M059J (cell line): Measurements from ENCODE around the gene DNAJB1. TPM values are rescaled to one million over a fixed set of nuclear protein-coding genes. Genes with fewer than 3 reads are reported as not detected.
"Not testable (repeated sequence)": the region's sequence is repeated elsewhere in the genome, so short reads cannot be mapped to it uniquely, and the experiment has no call there.

Experiments used
- DNase-seq: peaks from one replicate; pipeline ENCODE4 v3.0.0-alpha.2; 2012; ENCODE audit warnings: low read depth
- total RNA-seq: library from RNA; depleted of rRNA; stranded (reverse); fragments of >200 nt; shearing (Covaris generic); gene quantifications from 2 replicates; pipeline ENCODE4 v1.2.3, GENCODE V29; 2014

Gene DNAJB1
- total RNA-seq, 1 experiment from 2014 or later: 138 TPM

DNA sequence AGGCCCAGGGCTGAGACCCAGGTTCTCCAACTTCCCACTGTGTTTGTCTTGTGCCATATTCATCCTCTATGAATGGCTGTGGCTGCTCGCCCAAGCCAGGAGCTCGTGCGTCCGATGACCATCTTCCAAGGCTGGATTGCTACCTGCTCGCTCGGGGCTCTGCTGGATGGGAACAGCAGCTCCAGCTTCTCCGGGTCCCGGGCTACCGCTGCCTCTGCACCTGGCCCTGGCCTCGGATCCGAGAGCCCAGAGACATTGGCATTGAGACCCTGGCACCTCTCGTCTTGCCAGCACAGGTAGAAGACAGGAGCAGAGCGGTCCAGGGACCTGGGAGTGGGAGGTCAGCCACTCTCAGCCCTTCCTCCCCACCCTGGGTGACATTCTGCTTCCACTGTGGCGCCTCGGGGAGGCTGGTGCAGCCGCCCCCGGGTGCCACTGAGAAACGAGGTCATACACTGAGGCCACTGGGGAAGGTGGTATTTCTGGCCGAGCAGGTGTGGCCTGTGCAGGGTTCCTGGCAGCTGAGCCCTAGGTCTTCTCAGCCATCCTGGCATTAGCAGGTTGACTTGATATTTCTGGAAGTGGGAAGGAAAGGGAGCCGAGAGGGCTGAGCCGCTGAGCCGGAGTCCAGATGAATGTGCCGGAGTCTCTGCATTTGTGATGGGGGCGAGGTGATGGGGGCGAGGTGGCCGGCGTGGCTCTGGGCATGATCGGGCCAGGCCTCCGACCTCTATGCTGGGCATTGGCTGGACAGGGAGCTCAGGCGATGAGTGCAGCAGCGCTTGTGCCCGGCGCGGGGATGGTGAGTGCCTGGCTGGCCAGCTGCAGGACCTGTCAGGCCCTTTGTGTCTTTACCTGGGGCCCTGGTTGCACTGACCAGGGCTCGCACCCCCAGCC is 35.1 kb upstream of the DNAJB1 start:
- DNase-seq: no peak

DNA sequence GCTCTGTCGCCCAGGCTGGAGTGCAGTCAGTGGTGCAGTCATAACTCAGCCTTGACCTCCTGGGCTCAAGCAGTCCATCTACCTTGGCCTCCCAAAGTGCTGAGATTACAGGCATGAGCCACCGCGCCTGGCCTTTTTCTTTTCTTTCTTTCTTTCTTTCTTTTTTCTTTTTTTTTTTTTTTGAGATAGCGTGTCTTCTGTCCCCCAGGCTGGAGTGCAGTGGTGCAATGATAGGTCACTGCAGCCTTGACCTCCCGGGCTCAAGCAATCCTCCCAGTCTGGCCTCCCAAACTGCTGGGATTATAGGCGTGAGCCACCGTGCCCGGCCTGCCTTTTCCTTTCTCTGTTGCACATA is 33.8 kb upstream of the DNAJB1 start:
- DNase-seq: not testable (repeated sequence)

DNA sequence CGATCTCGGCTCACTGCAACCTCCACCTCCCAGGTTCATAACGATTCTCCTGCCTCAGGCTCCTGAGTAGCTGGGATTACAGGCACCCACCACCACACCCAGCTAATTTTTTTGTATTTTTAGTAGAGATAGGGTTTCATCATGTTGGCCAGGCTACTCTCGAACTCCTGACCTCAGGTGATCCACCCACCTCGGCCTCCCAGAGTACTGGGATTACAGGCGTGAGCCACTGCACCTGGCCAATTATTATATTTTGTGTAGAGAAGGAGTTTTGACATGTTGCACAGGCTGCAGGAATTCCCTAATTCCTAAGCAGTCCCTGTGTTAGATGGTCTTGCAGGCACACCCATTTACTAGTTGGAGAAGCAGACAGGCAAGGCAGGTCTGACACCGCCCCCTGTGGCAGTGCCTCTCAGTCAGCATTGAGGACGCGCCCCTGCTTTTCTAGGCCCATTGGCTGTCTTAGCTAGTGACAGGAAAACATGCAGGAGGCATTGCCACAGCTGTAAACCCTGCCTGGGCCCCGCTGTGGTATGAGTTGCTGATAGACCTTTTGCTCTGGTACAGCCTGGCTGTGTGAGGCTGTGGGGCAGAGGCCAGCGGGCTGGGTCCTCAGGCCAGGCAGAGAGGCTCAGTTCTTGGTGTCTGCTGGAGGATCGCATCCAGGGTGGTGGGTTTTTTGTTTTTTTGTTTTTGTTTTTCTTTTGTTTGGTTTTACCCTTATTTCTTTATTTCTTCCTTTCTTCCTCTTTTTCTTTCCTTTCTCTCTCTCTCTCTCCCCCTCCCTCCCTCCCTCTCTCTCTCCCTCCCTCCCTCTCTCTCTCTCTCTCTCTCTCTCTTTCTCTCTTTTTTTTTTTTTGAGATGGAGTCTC is 33.2 kb upstream of the DNAJB1 start:
- not testable (repeated sequence) for DNase-seq

DNA sequence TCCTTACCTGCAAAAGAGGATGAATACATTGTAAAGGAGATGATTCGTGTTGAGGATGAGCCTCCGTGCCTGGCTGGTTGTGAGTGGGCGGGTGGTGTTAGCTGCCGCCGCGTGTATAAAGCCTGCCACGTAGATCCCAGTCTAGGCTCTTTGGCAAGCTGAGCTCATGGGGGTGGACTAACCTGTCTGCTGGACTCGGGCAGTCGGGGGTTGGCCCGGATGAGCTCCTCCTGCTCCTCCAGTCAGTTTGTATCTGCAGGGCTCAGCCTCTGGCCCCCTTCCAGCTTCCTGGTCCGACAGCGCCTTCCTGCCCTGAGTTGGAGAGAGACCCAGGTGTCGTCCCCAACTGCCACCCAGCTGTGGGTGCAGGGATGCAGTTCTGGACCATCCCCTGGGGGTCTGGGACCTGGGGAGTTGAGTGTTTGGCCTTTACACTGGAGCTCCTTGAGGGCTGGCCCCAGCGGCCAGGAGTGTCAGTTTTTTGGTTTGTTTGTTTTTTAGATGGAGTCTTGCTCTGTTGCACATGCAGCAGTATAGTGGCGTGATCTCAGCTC is 32.1 kb upstream of the DNAJB1 start:
- DNase-seq: no peak

DNA sequence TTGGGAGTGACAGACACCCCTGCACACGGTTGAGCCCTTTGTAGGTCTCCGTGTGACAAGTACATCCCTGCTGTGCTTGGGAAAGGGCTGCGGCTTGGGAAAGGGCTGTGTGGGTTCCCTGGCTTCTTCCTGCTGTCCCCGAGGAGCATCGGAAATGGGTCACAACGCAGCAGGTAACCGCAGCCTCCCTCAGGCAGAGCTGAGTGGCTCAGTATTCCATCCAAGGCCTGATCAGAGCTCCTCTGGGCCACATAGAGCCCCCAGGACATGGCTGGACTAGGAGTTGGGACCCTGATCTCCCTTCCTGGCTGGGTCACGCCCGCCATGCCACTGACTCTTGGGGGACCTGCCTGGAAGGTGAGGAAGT is 27.5 kb upstream of the DNAJB1 start:
- no peak for DNase-seq

DNA sequence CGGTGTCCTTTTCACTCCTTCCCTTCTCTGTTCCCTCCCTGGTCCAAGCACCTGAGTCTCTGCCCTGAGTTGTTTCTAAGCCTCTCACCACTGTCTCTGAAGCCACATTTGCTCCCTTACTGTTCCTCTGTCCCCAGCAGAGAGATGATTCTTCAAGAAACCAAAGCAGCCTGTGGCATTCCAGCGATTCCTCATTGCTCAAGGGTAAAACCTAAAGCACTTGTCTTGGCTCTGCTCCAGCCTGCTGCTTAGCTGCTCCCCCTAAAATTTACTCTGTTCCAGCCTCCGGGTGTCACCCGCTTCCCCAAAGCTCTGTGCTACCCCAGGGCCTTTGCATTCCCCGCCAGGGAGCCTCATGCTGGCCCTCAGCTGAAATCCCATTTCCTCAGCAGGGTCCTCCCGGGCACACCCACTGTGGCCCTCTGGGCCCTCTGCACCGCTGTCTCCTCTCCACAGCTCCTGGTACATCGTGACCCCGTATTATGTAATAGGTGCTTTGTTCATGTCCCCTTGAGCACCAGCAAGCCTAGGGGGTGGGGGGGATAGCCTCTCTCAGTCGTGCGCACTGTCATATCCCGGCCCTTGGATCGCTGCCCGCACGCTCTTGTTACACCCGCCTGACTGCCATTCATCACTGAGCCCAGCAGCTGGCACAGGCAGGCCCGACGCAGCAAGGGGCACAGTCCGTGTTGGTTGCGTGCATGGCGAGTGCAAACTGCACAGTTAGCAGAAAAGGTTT is 26.9 kb upstream of the DNAJB1 start:
- no peak for DNase-seq

DNA sequence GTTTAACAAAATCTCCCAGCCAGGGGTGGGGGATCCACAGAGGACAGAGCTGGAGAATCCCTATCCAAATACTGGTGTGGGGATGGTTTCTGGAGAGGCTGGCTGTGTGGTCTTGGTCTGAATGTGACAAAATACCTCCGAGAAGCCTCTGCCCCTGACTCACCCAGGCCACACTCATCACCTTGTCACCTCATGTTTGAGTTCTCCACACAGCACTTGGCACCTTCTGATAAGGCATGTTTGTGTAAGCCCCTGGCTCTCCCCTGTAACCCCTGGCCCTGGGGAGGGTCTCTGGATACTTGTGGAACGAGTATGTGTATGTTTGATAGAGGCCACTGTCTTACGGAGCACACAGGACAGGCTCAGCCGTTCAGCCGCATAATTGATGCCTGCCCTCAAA is 25.9 kb upstream of the DNAJB1 start:
- DNase-seq: peak; percentile 24

DNA sequence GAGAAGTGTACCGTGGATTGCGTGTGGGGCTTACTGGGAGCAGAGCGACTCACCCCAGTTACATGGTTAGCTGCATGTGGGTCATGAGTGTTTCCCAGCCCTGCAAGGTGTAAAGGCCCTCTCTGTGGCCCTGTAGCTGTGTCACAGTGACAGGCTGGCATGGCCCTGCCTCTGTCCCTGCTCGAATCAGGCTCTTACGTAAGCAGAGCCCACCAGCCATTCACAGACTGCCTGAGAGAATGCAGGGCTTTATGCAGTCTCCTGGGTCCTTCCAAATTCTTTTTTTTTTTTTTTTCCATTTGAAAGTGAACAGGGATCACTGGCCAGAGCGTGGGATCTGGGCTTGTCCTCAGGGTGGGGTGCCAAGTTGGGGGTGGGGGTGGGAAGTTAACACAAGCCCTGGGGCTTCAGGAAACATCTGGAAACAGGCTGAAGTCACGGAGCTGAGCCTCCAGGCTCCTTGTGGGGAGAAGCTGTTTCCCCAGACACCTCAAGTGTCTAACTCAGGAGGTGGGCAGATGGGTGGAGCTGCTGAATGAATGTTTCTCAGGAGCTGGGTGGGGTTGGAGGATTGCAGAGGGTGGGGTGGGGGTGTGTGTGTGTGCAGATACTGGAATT is 24.6 kb upstream of the DNAJB1 start:
- DNase-seq: no peak

DNA sequence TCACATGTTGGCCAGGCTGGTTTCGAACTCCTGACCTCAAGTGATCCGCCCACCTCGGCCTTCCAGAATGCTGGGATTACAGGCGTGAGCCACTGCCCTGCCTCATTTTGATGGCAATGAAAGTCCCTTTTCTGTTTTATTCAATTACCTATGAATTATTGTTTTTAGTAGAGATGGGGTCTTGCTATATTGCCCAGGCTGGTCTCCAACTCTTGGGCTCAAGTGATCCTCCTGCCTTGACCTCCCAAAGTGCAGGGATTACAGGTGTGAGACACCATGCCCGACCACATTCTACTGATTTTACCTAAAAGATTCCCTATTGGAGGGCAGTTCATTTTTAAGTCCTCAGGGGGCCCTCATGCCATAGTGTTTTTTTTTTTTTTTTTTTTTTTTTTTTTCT is 23.8 kb upstream of the DNAJB1 start:
- DNase-seq: not testable (repeated sequence)

DNA sequence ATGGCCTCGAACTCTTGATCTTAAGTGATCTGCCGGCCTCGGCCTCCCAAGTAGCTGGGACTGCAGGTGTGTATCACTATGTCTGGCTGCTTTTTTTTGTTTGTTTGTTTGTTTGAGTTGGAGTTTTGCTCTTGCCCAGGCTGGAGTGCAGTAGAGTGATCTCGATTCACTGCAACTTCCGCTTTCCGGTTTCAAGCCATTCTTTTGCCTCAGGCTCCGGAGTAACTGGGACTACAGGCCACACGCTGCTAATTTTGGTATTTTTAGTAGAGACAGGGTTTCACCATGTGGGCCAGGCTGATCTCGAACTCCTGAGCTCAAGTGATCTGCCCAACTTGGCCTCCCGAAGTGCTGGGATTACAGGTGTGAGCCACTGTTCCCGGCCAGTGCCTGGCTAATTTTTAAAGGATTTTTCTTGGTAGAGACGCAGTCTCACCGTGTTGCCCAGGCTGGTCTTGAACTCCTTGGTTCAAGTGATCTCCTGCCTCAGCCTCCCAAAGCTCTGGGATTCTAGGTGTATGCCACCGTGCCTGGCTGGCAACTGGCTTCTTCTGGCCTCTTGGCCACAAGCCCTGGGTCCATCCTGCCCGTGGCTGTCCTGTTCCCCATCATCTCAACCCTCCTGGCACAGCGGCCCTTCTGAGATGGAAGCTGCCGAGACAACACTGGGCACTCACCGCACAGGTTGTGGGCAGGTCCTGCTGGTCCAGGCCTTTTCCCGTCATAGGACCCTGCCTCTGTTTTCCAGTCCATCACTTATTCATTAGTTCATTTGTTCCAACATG is 22.7 kb upstream of the DNAJB1 start:
- DNase-seq: no peak

DNA sequence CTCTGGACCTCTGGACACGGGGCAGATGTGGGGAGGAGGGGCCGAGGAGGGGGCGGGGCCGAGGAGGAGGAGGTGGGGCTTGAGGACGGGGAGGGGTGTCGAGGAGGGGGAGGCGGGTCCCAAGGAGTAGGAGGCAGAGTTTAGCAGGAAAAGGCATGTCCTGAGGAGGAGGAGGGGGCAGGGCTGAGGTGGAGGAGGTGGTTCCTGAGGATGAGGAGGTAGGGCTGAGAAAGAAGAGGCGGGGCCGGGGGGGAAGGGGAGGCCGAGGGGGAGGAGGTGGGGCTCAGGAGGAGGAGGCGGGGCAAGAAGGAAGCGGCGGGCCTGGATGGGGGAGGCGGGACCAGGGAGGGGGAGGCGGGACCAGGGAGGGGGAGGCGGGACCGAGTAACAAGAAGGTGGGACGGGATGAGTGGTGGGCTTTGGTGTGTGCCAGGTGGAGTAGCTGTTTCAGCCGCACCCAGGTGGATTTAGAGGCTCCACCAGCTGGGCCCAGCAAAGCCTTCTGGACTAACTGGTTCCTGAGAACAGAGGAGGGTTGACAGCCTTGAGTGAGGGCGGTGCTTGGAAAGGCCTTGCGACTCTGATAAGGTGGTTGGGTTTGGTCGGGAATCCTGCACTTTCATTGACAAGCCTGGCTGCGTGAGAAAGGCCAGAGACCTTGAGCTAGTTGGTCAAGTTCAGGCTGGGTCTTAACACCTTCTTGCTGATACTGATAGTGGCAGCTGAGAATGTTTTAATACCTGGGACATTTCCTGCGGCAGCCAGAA is 18.9 kb upstream of the DNAJB1 start:
- DNase-seq: no peak

DNA sequence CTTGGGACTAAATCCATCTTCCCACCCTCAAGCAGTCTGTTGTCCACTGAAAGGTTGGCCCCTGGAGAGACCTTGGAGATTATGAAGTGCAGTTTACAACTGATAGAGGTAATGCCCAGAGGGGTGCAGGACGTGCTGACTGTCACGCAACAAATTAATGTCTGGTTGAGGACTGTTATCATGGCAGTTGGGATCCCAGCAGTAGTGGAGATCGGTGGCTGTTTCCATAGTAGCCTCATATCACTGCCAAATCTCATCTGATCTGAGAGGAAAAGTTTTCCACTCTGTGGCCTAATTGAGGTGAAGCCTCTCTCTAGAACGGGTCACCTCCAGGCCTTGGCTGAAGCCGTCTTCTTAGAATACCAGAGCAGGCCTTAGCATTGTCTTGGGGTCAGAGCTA is 15.3 kb upstream of the DNAJB1 start:
- no peak for DNase-seq

DNA sequence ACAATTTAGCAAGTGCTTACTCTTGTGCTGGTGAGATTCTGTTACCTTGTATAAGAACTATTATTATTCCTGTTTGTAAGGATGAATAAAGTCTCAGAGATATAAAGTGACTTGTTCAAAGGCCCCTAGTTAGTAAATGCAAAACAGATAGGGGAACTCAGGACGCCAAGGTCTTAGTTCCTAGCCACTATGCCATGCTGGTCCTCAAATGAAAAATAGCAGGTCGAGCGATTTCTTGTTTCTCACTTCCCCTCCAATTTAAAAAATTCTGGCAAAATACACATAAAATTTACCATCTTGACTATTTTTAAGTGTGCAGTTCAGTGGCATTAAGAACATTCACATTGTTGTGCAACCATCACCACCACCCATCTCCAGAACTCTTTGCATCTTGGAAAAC is 12.3 kb upstream of the DNAJB1 start:
- no peak for DNase-seq

DNA sequence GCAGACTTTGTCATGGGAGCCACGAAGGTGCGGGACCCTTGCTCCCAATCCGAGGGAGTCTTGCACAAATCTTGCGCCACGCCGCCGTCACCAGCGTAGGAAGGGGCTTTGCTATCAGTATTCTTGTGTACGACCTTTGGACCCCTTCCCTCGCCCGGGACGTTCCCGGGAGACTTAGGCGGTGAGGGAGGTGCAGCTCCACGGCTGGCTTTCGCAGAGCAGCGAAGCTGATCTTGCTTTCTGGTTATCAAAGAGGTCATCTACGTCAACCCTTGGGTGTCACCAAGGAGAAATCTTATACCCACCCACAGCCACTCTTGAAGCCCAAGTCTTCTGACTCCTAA is 11.8 kb upstream of the DNAJB1 start:
- peak; percentile 17 for DNase-seq

DNA sequence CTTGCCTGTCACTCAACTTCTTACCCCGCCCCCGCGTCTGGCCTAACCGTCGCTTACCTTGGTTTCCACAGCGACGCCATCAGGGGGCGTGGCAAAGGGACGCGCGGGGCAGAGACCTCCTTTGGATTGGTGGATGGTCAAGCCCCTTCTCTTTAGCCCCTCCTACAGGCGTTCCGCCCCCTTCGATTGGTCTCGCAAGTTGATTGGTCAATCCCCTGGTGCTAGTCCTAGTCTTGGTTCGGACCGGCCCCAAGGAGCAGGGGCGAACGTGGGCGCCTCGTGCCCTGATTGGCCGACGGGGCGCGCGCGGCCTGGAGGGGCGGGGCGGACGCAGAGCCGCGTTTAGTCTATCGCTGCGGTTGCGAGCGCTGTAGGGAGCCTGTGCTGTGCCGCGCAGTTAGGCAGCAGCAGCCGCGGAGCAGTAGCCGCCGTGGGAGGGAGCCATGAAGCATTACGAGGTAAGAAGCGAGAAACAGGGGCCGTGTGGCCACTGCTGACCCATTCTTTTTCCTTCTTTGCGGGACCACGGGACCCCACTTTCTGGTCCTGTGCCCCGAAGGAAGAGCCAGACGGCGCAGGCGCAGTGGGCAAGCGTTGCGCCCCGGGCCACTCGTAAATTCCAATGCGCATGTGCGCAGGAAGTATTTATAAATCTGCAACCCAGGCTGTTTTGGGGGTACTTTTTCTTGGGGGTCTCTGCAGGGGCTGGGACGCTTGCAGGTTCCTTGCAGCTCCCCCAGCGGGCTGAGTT is 11.2 kb upstream of the DNAJB1 start, which contains the start of gene TECR:
TECR (plus strand) TSS at position 341 of the 751 bp plus-strand sequence; CDS start at position 444, 103 bp downstream.
- peak; percentile 100 for DNase-seq

DNA sequence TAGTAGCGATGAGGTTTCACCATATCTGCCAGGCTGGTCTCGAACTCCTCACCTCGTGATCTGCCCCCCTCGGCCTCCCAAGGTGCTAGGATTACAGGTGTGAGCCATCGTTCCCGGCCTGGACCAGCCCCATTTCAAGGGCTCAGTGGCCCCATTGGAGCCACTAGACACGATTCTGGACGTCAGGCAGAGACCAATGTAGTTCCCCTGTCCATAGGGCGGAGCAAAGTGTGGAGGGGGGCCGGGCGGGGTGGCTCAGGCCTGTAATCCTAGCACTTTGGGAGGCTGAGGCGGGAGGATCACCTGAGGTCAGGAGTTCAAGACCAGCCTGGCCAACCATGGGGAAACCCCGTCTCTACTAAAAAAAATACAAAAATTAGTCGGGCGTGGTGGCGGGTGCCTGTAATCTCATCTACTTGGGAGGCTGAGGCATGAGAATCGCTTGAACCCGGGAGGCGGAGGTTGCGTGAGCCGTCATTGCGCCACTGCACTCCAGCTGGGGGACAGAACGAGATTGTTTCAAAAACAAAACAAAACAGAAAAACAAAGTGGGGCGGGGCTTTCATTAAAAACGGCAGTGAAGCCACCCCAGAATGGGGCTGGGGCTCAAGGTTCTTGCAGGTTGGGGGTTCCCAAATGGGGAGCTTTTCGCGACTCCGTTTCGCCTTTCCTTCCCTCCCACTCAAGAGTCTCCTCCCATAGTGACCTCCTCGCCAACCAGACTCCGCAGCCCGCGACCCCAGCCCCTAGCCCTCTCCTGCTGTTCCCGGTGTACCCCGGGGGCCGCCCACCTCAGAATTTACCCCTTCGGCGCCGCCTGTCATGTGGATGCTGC is 10.4 kb upstream of the DNAJB1 start:
- no peak for DNase-seq

DNA sequence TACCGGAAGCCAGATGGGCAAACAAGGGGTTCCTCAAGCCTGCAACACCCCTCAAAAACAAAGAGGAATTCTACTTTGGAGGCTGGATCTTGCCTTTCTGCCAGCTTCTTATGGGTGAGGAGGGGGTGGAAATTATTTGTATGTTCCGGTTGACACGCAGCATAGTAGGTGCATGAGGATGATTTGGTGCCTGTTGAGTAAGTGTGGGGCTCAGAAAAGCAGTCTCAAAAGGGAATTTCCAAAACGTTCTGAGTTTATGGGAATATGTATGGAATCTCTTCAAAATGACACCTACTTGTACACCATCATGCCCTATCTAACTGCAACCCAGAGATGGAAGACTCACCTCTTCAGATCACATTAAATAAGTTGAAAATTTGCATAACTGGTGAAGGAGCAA is 8.2 kb upstream of the DNAJB1 start:
- no peak for DNase-seq

DNA sequence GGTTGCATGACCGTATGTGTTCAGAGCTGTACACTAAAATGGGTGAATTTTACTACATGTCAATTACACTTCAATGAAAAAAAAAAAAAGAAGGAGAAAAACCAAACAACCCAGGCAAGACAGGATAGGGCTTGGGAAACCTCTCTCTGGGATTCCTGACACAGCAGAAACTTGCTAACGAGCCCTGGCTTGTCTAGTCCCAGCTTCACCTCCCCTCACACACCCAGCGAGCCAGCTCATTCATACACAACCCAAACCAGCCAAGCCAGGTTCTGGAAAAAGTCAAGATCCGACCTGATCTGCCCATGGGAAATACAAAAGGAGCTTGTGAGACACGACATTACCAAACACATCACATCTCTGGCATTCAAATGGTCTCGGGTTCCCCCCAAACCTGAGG is 7.5 kb upstream of the DNAJB1 start:
- no peak for DNase-seq
